BLaER1 treated with 17β-estradiol and CSF1 and Interleukin-3, amounts not matched to agents 10 nM and 100 nM (cell line): ENCODE results near the gene FPR2.

Experiments
- H3K27ac ChIP-seq, 11 experiments: shearing (Covaris generic); formaldehyde crosslinking; 2 replicates each; pipeline ENCODE4 v1.8.1; 2022
- H3K27me3 ChIP-seq, 11 experiments: shearing (Covaris generic); formaldehyde crosslinking; 2 replicates each; pipeline ENCODE4 v1.8.1; 2022
- H3K36me3 ChIP-seq, 11 experiments: shearing (Covaris generic); formaldehyde crosslinking; 2 replicates each; pipeline ENCODE4 v1.8.1; 2022
- H3K4me1 ChIP-seq, 10 experiments: shearing (Covaris generic); formaldehyde crosslinking; 2 replicates each; pipeline ENCODE4 v1.8.1; 2022
- H3K4me2 ChIP-seq, 11 experiments: shearing (Covaris generic); formaldehyde crosslinking; 2 replicates each; pipeline ENCODE4 v1.8.1; 2022
- H3K4me3 ChIP-seq, 10 experiments: shearing (Covaris generic); formaldehyde crosslinking; 2 replicates each; pipeline ENCODE4 v1.8.1; 2022
- H3K9ac ChIP-seq, 11 experiments: shearing (Covaris generic); formaldehyde crosslinking; 2 replicates each; pipeline ENCODE4 v1.8.1; 2022
- H3K9me3 ChIP-seq, 11 experiments: shearing (Covaris generic); formaldehyde crosslinking; replicated peaks in 1 of 11; 2 replicates each; pipeline ENCODE4 v1.8.1; 2022
- H4K20me1 ChIP-seq, 11 experiments: shearing (Covaris generic); formaldehyde crosslinking; 2 replicates each; pipeline ENCODE4 v1.8.1; 2022
- Cebpa-rat ChIP-seq, 11 experiments: shearing (Covaris generic); IDR thresholded peaks; 2 replicates each; pipeline ENCODE4 v1.8.1; 2022

The FPR2 gene

DNA sequence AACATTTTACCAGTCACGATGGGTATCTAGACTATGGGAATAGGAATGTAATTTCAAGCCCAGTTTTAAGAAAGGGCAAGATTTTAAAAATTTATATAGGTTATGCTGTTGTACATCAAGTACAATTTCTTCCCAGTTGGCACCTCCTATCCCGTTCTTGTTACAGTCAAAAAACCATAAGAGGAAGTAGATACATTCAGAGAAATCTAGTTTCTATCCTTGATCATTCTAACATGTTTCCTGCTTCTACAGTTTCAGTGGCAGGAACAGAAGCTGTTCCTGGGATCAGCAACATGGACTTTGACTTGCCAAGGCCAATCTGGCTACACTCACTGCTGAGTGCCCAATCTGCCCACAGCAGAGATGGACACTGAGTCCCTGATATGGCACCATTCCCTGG lies 19.3 kb downstream of the FPR2 start:
- Histone ChIP-seq H3K9me3 (peaks cover 0 to 29% (median 0%) of the 10 kb centered on the region in 11 experiments; a peak in 5 of 22 replicates), H3K36me3 (no peaks in the 10 kb centered on the region), H3K4me1 (peaks cover 23 to 85% (median 54%) of the 10 kb centered on the region in 10 experiments), H3K4me3 (no peak overlapping the region), H3K9ac (no peak overlapping the region), H3K27ac (peak overlapping the region in 4 of 11 experiments; percentile 15 to 56 (median 48); a peak in 5 of 22 replicates), H3K4me2 (peak overlapping the region in 10 of 11 experiments; percentile 11 to 78 (median 50); a peak in 18 of 22 replicates), H3K27me3 (no peaks in the 10 kb centered on the region), H4K20me1 (no peaks in the 10 kb centered on the region)
- no peak for TF ChIP-seq Cebpa-rat (IDR thresholded peaks at IDR 0.05)

DNA sequence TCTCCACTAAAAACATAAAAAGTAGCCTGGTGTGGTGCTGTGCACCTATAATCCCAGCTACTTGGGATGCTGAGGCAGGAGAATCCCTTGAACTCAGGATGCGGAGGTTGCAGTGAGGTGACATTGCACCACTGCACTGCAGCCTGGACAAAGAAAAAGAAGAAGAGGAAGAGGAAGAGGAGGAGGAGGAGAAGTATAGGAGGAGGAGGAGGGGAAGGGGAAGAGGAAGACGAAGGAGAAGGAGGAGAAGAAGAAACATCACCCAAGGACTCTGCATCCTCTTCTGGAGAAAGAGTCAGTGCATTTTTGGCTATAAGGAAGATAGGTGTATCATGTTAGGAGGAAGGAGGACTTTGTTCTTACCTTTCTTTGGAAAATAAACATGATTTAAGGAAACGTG lies 21.0 kb downstream of the FPR2 start:
- no peaks in the 10 kb centered on the region for H3K36me3 ChIP-seq
- H3K4me1 ChIP-seq: peaks cover 32 to 92% (median 71%) of the 10 kb centered on the region in 10 experiments
- peak overlapping the region in 8 of 11 experiments; percentile 32 to 71 (median 49); a peak in 14 of 22 replicates for H3K4me2 ChIP-seq
- H3K9ac ChIP-seq: no peak overlapping the region
- H3K9me3 ChIP-seq: peaks cover 0 to 40% (median 0%) of the 10 kb centered on the region in 11 experiments; a peak in 5 of 22 replicates
- H4K20me1 ChIP-seq: no peaks in the 10 kb centered on the region
- H3K4me3 ChIP-seq: no peak overlapping the region
- TF ChIP-seq Cebpa-rat (IDR thresholded peaks at IDR 0.05): no peak
- peak overlapping the region in 2 of 11 experiments; percentile 97; a peak in 2 of 22 replicates for H3K27ac ChIP-seq
- no peaks in the 10 kb centered on the region for H3K27me3 ChIP-seq

GRCh38 chr19:51783372-51783771 lies 22.4 kb downstream of the FPR2 start:
- Histone ChIP-seq H3K4me2 (peak overlapping the region in 8 of 11 experiments; percentile 16 to 81 (median 72); a peak in 15 of 22 replicates), H3K9me3 (peaks cover 0 to 54% (median 3%) of the 10 kb centered on the region in 11 experiments; a peak in 7 of 22 replicates), H3K4me1 (peaks cover 33 to 94% (median 73%) of the 10 kb centered on the region in 10 experiments), H3K4me3 (no peak overlapping the region), H3K36me3 (no peaks in the 10 kb centered on the region), H3K9ac (peak overlapping the region in 4 of 11 experiments; percentile 10 to 80 (median 69); a peak in 7 of 22 replicates), H3K27me3 (no peaks in the 10 kb centered on the region), H4K20me1 (no peaks in the 10 kb centered on the region), H3K27ac (peak overlapping the region; percentile 37 to 97 (median 80); a peak in 21 of 22 replicates)
- no peak for TF ChIP-seq Cebpa-rat (IDR thresholded peaks at IDR 0.05)

DNA sequence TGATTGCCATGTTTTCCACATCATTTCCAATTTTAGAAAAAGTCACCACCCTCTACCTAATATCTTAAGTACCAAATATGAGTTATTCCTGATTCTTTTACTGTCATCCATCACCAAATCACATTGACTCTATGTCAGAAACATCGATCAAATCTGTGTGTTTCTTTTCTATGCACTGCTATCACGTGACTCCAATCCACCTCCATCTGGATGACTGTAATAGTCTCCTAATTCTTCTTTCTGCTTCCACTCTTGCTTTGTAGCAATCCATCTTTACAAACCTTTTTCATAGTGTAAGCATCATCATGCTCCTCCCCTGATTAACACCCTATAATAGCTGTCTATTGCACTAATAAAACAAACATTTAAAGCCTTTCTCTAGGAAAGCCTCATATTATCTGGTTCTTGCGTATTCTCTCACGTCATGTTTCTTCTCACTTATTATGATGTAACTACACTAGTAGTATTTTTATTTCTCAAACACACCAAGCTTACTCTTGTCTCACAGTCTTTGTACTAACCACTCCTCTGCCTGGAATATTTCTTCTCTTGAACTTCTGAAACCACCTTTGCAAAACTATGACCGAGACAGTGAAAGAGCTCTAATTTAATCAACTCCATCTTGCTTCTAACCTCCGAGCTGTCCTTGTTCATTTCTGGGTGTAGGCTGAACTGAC lies 23.3 kb downstream of the FPR2 start:
- Histone ChIP-seq H3K27ac (peak overlapping the region; percentile 37 to 97 (median 80)), H4K20me1 (no peaks in the 10 kb centered on the region), H3K9ac (peak overlapping the region in 10 of 11 experiments; percentile 2 to 80 (median 56); a peak in 17 of 22 replicates), H3K36me3 (no peaks in the 10 kb centered on the region), H3K4me3 (0 out of 20 replicates have a peak overlapping the region, but pooled peaks of 1 of the 10 experiments have one; percentile 5), H3K9me3 (peaks cover 0 to 61% (median 3%) of the 10 kb centered on the region in 11 experiments; a peak in 8 of 22 replicates), H3K4me2 (peak overlapping the region; percentile 40 to 81 (median 70); a peak in 21 of 22 replicates), H3K27me3 (no peaks in the 10 kb centered on the region), H3K4me1 (peaks cover 33 to 94% (median 72%) of the 10 kb centered on the region in 10 experiments)
- no peak for TF ChIP-seq Cebpa-rat (IDR thresholded peaks at IDR 0.05)

- peak overlapping the region; percentile 22 to 83 (median 59); a peak in 20 of 22 replicates for H3K9ac ChIP-seq
- peak overlapping the region in 3 of 10 experiments; percentile 13 to 44 (median 24); a peak in 3 of 20 replicates for H3K4me3 ChIP-seq
- no peaks in the 10 kb centered on the region for H3K27me3 ChIP-seq
- peaks cover 0 to 69% (median 3%) of the 10 kb centered on the region in 11 experiments; a peak in 8 of 22 replicates for H3K9me3 ChIP-seq
- peak in 10 of 11 experiments; percentile 38 to 81 (median 62); a peak in 17 of 22 replicates for TF ChIP-seq Cebpa-rat (IDR thresholded peaks at IDR 0.05)
- no peaks in the 10 kb centered on the region for H3K36me3 ChIP-seq
- H3K4me1 ChIP-seq: peaks cover 30 to 94% (median 67%) of the 10 kb centered on the region in 10 experiments
- H3K4me2 ChIP-seq: peak overlapping the region; percentile 40 to 83 (median 73)
- H3K27ac ChIP-seq: peak overlapping the region; percentile 64 to 97 (median 83)
- no peaks in the 10 kb centered on the region for H4K20me1 ChIP-seq
Measured at GRCh38 chr19:51784922-51785690, 24.1 kb downstream of the FPR2 start.

GRCh38 chr19:51786646-51787494 lies 25.9 kb downstream of the FPR2 start:
- peaks cover 22 to 93% (median 55%) of the 10 kb centered on the region in 10 experiments for H3K4me1 ChIP-seq
- H3K9ac ChIP-seq: peak overlapping the region in 6 of 11 experiments; percentile 37 to 81 (median 54); a peak in 10 of 22 replicates
- peak overlapping the region; percentile 6 to 97 (median 83); a peak in 20 of 22 replicates for H3K27ac ChIP-seq
- no peak overlapping the region for H3K4me3 ChIP-seq
- peaks cover 0 to 76% (median 3%) of the 10 kb centered on the region in 11 experiments; a peak in 8 of 22 replicates for H3K9me3 ChIP-seq
- peak overlapping the region; percentile 38 to 83 (median 65) for H3K4me2 ChIP-seq
- H3K27me3 ChIP-seq: no peaks in the 10 kb centered on the region
- TF ChIP-seq Cebpa-rat (IDR thresholded peaks at IDR 0.05): no peak
- H4K20me1 ChIP-seq: no peaks in the 10 kb centered on the region
- no peaks in the 10 kb centered on the region for H3K36me3 ChIP-seq

DNA sequence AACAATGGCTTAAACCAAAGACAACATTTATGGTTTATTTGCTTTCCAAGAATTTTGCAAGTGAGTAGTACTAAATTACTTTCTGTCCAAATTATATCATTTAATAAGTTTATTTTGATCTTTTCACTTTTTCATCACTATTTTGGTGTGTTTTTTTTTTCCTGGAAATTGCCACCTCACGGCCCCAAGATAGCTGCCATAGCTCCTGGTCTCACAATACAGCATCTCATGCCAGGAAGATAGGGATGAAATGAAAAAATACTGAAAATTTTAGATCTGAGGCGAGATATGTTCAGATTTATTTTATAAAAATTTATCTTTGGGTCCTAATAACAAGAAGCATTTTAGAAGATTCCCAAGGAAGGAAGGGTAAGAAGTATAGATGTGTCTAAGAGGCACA lies 27.0 kb downstream of the FPR2 start:
- no peaks in the 10 kb centered on the region for H4K20me1 ChIP-seq
- H3K4me2 ChIP-seq: peak overlapping the region in 2 of 11 experiments; percentile 80 to 83; a peak in 4 of 22 replicates
- H3K9me3 ChIP-seq: peaks cover 0 to 79% (median 9%) of the 10 kb centered on the region in 11 experiments; a peak in 16 of 22 replicates
- no peaks in the 10 kb centered on the region for H3K27me3 ChIP-seq
- H3K9ac ChIP-seq: no peak overlapping the region
- H3K4me3 ChIP-seq: no peak overlapping the region
- peak overlapping the region in 3 of 11 experiments; percentile 93 to 97 (median 97); a peak in 3 of 22 replicates for H3K27ac ChIP-seq
- peaks cover 22 to 82% (median 45%) of the 10 kb centered on the region in 10 experiments for H3K4me1 ChIP-seq
- TF ChIP-seq Cebpa-rat (IDR thresholded peaks at IDR 0.05): no peak
- H3K36me3 ChIP-seq: no peaks in the 10 kb centered on the region
